ENCODE data around the gene KRT33B. TPM values are rescaled to one million over a fixed set of nuclear protein-coding genes. Genes with fewer than 3 reads are reported as not detected.

KRT33B gene
- total and polyA plus RNA-seq, 10 of the 15 experiments (the other 5 are each of a cell fraction or from before 2014, with no cell fraction given) = not detected

GRCh38 chr17:41393294-41393693, 23.7 kb upstream of the KRT33B start (continued):
- no peak for TF ChIP-seq E4F1 (IDR thresholded peaks at IDR 0.05; ENCODE audit: borderline replicate concordance, partially characterized antibody)
- TF ChIP-seq SMAD1 (IDR thresholded peaks at IDR 0.05; ENCODE audit: low read depth, partially characterized antibody) = no peak
- TF ChIP-seq CHD4 (IDR thresholded peaks at IDR 0.05) = no peak
- TF ChIP-seq JUNB (IDR thresholded peaks at IDR 0.05) = no peak
- TF ChIP-seq ZNF622 (IDR thresholded peaks at IDR 0.05) = no peak
- TF ChIP-seq RB1 (IDR thresholded peaks at IDR 0.05; ENCODE audit: borderline replicate concordance) = no peak

DNA sequence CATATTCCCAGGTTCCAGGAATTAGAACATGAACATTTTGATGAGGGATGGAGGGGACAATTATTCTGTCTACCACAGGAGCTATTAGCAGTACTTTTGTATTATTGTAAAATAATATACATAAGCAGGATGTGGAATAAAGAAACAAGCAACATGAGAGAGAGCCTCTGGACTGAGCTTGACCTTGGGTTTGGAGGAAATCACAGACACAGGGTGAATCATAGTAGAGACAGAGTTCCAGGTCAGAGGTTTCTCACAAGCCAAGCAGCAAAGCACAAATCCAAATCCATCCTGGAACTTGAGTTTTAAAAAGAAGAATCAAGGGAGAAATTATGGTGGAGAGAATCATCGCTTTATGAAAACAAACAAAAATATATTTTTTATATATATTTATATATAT, 22.7 kb upstream of the KRT33B start:
- H3K4me1 ChIP-seq (ENCODE audit: control insufficient read depth, insufficient read depth, low read length) = no peaks in the 10 kb centered on the region
- H3K27me3 ChIP-seq (replicated peaks in 1 of 2; ENCODE audit: control insufficient read depth in 2 of 2, insufficient read depth in 2 of 2, low read length in 1 of 2) = peaks cover 0 to 3% of the 10 kb centered on the region in 2 experiments; a peak in 2 of 4 replicates
- H3K36me3 ChIP-seq (ENCODE audit: control insufficient read depth in 2 of 2, insufficient read depth in 2 of 2, low read length in 1 of 2) = no peaks in the 10 kb centered on the region
- 58% methylated on average over 1 of the region's 1 CpG for WGBS (ENCODE audit: insufficient coverage, insufficient replicate concordance, low lambda C conversion rate, missing lambda C conversion rate)
- no peak overlapping the region for H3K4me2 ChIP-seq (ENCODE audit: control insufficient read depth, insufficient read depth)
- CTCF ChIA-PET = no interaction called here
- RAD21 ChIA-PET (ENCODE audit: unreplicated experiment) = interaction anchor here (0.6 kb wide), 1 partner anchor 681 kb away, joined by 3 read pairs; no protein-coding TSS in a partner anchor
- H3K9ac ChIP-seq (ENCODE audit: control insufficient read depth, insufficient read depth, low read length) = no peak overlapping the region
- no peak for TF ChIP-seq WRNIP1 (IDR thresholded peaks at IDR 0.05; ENCODE audit: borderline replicate concordance, low read depth, low read length)
- TF ChIP-seq, protein P1, sequence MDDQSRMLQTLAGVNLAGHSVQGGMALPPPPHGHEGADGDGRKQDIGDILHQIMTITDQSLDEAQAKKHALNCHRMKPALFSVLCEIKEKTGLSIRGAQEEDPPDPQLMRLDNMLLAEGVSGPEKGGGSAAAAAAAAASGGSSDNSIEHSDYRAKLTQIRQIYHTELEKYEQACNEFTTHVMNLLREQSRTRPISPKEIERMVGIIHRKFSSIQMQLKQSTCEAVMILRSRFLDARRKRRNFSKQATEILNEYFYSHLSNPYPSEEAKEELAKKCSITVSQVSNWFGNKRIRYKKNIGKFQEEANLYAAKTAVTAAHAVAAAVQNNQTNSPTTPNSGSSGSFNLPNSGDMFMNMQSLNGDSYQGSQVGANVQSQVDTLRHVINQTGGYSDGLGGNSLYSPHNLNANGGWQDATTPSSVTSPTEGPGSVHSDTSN (IDR thresholded peaks at IDR 0.05; ENCODE audit: insufficient replicate concordance, low read depth, low read length) = no peak
- TF ChIP-seq ZNF384 (IDR thresholded peaks at IDR 0.05; ENCODE audit: borderline replicate concordance, low read depth, low read length) = no peak
- TF ChIP-seq HCFC1 (IDR thresholded peaks at IDR 0.05; ENCODE audit: low read length) = no peak
- no peak for TF ChIP-seq NR2F1 (conservative IDR thresholded peaks at IDR 0.05)
- TF ChIP-seq KDM1A (IDR thresholded peaks at IDR 0.05; ENCODE audit: borderline replicate concordance) = no peak
- no peak for TF ChIP-seq RAD21 (IDR thresholded peaks at IDR 0.05; ENCODE audit: insufficient read depth, low read depth, low read length)
- no peak for TF ChIP-seq NFYB (IDR thresholded peaks at IDR 0.05; ENCODE audit: insufficient read depth, low read depth, low read length)
- no peak for TF ChIP-seq TCF7 (IDR thresholded peaks at IDR 0.05; ENCODE audit: borderline replicate concordance)
- TF ChIP-seq NFIC (IDR thresholded peaks at IDR 0.05; ENCODE audit: low read depth, low read length) = no peak
- TF ChIP-seq, protein P2, sequence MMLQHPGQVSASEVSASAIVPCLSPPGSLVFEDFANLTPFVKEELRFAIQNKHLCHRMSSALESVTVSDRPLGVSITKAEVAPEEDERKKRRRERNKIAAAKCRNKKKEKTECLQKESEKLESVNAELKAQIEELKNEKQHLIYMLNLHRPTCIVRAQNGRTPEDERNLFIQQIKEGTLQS (IDR thresholded peaks at IDR 0.05; ENCODE audit: borderline replicate concordance, extremely low read depth, low read depth, low read length) = no peak
- no peak for TF ChIP-seq YY1 (IDR thresholded peaks at IDR 0.05; ENCODE audit: low read depth, low read length)
- no peak for TF ChIP-seq ASH2L (IDR thresholded peaks at IDR 0.05; ENCODE audit: borderline replicate concordance, low read depth)
- TF ChIP-seq EGR1 (IDR thresholded peaks at IDR 0.05; ENCODE audit: borderline replicate concordance in 1 of 2, low read depth in 2 of 2, low read length in 2 of 2) = no peak
- no peaks in the 10 kb centered on the region; the same call in 2 of the 3 replicates for H3K9me3 ChIP-seq (replicated peaks; ENCODE audit: control insufficient read depth, insufficient read depth, low read length)
- POLR2A ChIA-PET = no interaction called here
- ATAC-seq (no peak), DNase-seq (ENCODE audit: low read depth, low spot score) (no peak), FAIRE-seq (no peak)
- in situ Hi-C loops (cut with MboI) (no loop called here), intact Hi-C loops (cut with micrococcal nuclease; ENCODE audit: unreplicated experiment) (no loop called here)
- H2AFZ ChIP-seq (ENCODE audit: control insufficient read depth, low read depth, low read length) = no peak overlapping the region
- H3K79me2 ChIP-seq (ENCODE audit: control insufficient read depth, insufficient read depth, low read length) = no peaks in the 10 kb centered on the region
- no peak overlapping the region for H3K4me3 ChIP-seq
- no peaks in the 10 kb centered on the region for H4K20me1 ChIP-seq (ENCODE audit: control insufficient read depth, insufficient read depth)
- no TSS peak for BruUV-seq (replicated peaks)
- SMC1A ChIA-PET (ENCODE audit: uncharacterized antibody, unreplicated experiment) = no interaction called here
- H3K27ac ChIP-seq (ENCODE audit: control insufficient read depth, insufficient read depth) = no peak overlapping the region

Data from GM12878 (cell line).